Epithelial cell of proximal tubule (primary cell): ENCODE data around the gene THOC3. TPM values are rescaled to one million over a fixed set of nuclear protein-coding genes. Genes with fewer than 3 reads are reported as not detected.
"Not testable (repeated sequence)": the region's sequence is repeated elsewhere in the genome, so short reads cannot be mapped to it uniquely, and the experiment has no call there.

ENCODE experiments used
- DNase-seq: peaks from one replicate; pipeline ENCODE4 v3.0.0-alpha.2; 2011; ENCODE audit warnings: low read depth
- H3K4me3 ChIP-seq: 2 replicates; pipeline ENCODE4 v1.5.1; 2011; ENCODE audit warnings: low read depth, mild to moderate bottlenecking, low read length
- total RNA-seq: library from RNA; depleted of rRNA; stranded (reverse); fragments of >200 nt; gene quantifications from 2 replicates; pipeline ENCODE4 v1.2.3, GENCODE V29; 2015

THOC3 gene, protein sequence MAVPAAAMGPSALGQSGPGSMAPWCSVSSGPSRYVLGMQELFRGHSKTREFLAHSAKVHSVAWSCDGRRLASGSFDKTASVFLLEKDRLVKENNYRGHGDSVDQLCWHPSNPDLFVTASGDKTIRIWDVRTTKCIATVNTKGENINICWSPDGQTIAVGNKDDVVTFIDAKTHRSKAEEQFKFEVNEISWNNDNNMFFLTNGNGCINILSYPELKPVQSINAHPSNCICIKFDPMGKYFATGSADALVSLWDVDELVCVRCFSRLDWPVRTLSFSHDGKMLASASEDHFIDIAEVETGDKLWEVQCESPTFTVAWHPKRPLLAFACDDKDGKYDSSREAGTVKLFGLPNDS
- 75.5 and 148 TPM in 2 replicates for total RNA-seq

DNA sequence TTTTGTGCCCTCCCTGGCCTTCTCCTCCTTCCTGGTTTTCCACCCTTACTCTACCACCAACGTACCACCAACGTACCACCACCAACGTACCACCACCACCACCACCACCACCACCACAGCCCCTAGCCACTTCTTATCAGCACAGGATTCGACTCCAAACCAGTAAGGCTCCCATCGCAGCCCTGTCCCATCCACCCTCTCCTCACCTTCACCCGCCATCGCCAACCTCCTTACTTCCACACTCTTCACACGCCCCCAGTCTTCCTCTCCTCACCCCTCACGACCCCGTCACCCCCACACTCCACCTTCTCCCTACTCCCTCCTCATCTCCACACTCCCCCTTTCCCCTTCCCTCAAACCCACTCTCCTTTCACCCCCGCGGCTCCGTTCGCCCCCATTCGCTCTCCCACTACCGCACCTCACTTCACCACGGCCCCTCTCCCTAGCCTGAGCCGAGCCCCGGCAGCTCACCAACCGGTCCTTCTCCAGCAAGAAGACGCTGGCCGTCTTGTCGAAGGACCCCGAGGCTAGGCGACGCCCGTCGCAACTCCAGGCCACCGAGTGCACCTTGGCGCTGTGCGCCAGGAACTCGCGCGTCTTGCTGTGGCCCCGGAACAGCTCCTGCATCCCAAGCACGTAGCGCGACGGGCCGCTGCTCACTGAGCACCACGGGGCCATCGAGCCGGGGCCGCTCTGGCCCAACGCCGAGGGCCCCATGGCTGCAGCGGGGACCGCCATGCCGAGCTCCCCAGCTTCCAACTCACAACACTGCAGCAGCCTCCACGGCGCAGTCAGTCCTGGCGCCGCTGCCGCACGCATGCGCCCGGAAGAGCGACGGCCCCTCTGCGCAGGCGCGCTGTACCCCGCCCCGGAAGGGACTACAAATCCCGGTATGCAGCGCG is at the start of gene THOC3:
TSS of gene THOC3 (minus strand) at position 845 of the 902 bp plus-strand sequence. CDS start at position 738, 107 bp downstream.
- H3K4me3 ChIP-seq: peak within 1 kb of the TSS; percentile 58
- DNase-seq: not testable (repeated sequence)

DNA sequence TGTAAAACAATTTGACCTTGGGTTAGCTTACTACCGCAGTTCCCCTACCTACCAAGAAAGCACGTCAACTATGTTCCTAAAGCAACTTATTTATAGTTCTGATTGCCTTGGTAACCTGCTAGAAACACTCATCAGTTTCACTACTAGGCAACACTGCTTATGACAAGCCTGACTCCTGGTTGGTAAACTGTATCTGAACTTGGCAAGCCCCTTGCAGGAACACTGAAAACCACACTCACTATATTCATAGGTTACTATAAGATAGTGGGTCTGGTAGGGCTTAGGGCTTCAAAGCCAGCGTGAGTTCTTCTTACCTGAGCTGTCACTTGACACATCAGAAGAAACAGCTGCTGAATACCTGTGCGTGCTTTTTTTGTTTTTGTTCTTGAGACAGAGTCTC is 49.2 kb upstream of the THOC3 start:
- not testable (repeated sequence) for DNase-seq, H3K4me3 ChIP-seq

DNA sequence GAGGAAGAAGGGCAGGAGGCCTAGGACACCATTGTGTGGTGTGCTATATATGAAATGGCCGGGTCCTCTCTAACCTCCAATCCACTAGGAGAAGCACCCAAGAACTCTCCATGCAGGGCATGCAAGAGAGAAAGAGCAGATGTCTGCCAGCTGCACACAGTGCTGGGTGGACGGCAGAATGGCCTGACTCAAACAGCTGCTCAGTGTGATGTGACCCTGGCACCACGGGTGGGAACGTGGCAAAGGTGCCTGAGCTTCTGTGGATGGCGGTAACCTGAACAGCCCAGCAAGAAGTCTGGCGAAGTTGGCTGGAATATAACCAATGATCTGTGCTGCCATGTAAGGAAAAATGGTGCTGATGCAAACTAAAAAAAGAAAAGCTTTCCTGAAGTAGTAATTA is 46.2 kb upstream of the THOC3 start:
- not testable (repeated sequence) for H3K4me3 ChIP-seq, DNase-seq

DNA sequence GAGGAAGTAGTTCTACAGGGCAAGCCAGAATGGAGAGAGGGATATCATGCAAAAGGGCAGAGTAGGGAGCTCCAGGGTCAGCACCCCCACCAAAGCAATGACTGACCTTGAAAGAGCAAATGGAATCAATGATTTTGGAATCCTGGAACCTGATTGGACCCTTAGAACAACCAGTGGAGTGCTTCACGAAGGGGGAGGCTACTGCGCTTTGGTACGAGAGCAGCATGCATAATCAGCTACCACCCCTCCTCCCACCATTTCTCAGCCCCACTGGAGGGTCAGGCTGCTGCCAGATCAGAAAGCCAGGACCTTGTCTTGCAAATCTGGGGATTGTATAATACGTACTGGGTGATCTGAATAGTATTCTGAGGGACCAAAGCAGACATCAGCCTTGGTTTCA is 43.0 kb upstream of the THOC3 start:
- DNase-seq, H3K4me3 ChIP-seq: not testable (repeated sequence)

DNA sequence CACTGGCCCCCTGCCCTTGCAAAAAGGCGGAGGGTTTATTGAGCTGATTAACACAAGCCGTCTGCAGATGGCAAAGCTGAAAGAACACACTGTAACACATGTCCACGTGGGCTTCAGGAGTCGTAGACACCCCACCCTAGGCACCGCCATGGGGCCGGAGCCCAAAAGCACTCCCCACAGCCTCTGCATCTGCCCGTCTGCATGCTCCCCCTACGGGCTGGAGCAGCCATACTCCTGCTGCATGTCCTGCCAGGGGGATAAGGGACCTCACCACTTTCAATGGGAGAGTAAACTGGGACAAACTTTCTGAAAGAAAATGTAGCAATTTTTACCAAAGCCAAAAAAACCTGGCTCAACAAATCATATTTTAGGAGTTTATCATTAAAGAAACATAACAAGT is 42.1 kb upstream of the THOC3 start:
- not testable (repeated sequence) for DNase-seq

DNA sequence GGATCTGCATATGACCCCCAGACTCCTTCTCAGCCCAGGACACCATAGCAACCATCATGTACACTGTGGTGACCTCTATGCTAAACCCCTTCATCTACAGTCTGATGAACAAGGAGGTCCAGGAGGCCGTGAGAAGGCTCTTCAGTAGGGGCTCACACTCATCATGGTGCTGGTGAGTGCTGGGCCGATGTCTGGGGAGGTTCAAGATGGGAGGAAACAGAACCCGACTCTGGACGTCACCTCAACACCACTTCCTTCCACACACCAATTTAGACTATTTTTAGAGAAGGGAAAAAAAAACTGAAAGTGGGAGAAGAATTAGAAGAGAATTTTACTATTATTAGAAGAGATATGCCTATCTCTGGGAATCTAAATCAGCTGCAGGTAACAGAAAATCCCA is 39.1 kb upstream of the THOC3 start:
- not testable (repeated sequence) for H3K4me3 ChIP-seq

More for the DNA sequence above, 42.1 kb upstream of the THOC3 start:
- H3K4me3 ChIP-seq: not testable (repeated sequence)

DNA sequence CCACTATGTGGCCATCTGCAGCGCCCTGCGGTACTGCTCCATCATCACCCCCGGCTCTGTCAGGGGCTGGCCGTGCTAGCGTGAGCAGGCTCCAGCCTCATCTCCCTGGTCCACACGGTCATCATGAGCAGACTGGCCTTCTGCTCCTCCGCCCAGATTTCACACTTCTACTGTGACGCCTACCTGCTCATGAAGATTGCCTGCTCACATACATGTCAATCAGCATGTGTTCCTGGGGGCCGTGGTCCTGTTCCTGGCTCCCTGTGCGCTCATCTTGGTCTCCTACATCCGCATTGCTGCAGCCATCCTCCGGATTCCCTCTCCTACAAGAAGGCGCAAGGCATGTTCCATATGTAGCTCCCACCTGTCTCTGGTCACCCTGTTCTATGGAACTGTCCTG is 38.7 kb upstream of the THOC3 start:
- not testable (repeated sequence) for H3K4me3 ChIP-seq

More for the DNA sequence above, 39.1 kb upstream of the THOC3 start:
- not testable (repeated sequence) for DNase-seq

DNA sequence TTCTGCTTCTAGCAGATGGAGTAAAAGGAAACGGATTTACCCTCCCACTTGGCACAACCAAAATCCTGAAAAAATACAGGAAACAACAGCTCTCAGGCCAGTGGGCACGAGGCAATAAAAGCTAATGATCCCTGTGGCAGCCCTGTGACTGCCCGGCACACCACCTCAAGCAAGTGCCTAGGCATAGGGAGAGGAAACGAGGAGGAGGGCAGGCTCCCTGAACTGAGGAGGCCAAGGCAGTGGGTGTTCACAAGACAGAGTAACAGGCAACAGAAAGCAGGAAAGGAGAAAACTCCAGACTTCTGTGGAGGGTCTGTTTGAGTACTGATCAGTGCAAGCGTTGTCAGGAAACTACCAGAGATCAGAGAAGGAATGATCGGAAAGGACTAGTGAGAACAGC is 29.9 kb upstream of the THOC3 start:
- DNase-seq: not testable (repeated sequence)

More for the DNA sequence above, 38.7 kb upstream of the THOC3 start:
- DNase-seq: not testable (repeated sequence)

DNA sequence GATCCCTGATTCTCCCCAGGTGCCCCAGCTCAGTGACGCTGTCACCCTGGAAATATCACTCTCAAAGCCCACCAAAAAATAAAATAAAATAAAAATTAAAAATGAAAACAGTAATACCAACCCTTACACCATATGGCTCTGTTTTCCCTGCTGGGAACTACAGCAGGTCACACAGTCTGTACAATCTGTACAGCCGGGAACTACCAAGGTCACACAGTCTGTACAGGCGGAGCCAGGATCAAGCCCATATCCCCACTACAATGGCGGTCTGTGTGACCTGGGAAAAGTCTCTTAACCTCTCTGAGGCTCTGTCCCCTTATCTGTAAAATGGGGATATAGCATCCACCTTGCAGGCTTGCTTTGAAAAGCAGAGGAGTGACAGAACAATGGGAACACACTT is 29.4 kb upstream of the THOC3 start:
- DNase-seq, H3K4me3 ChIP-seq: not testable (repeated sequence)

More for the DNA sequence above, 29.9 kb upstream of the THOC3 start:
- H3K4me3 ChIP-seq: not testable (repeated sequence)

DNA sequence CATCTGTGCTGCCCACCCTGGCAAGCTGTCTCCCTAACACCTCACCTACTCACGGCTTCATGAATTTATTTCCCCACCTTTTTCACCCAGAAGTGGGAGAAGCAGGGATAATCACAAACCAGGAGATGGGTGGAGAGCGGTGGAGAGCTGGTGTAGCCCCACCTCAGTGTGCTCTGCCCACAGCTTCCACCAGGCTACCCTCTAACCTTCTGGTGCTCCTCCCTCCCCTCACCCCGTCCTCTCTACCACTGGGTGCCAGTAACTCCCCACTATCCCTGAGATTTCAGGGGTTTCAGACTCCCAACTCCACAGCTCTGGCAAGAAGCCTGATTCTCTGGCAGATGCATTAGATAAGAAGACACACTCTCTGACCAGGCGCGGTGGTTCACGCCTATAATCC is 28.7 kb upstream of the THOC3 start:
- DNase-seq: not testable (repeated sequence)

DNA sequence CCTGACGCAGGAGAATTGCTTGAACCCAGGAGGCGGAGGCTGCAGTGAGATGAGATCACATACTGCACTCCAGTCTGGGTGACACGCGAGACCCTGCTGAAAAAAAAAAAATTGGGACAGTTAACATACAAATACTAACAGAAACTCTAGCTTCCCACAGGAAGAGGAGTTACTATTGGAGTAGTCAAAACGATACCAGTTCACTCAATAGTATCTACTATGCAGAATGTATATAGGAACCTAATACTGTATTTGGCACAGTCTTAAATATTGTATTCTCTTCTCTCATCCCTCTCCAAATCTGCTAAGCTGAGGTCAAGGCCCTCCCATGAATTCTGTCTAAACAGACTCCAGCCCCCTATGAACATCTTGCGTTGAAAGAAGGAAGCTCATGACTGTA is 27.4 kb upstream of the THOC3 start:
- not testable (repeated sequence) for DNase-seq, H3K4me3 ChIP-seq

More for the DNA sequence above, 28.7 kb upstream of the THOC3 start:
- not testable (repeated sequence) for H3K4me3 ChIP-seq

DNA sequence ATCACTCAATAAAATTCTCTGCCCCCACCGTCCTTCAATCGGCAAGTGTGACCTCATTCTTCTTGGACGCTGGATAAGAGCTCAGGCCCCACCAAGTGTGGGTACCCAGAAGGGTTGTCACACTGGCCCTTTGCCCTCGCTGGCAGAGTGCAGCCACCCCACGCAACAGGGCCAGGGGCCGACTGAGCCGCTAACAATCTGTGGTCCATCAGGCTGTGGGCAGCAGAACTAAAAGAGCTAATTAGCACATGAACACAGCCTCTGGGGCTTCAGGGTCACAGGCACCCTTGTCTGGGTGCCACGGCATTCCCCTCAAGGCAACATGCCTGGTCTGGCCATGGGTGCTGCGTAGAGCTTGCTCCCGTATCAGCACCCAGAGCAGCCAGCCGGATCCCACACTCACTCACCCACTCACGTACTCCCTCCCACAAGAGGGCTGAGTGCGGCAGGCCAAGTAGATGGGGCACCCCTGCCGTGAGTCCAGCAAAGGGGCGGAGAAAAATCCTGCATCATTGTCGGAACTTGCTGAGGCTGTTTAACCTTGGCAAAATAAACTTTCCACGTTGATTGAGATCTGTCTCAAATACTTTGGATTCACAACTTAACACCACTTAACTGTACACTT is 11.4 kb upstream of the THOC3 start:
- not testable (repeated sequence) for DNase-seq, H3K4me3 ChIP-seq

DNA sequence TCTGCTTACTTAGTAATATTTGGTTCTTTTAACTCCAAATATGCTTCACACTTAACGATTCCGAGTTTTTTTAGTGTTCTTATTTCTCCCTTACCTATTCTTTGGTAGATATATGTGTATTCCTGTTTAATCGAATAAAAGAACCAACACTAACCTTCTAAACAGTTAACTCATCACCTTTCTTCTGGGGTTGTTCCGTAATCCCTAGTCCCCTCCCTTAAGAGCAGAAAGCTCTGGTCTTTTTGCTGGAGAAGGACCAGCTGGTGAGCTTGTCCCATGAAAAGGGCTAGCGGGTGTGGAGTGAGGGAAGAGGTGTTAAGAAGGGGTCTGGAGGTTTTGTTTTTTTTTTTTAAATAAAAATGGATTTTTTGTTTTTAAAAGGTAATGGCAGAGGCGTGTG is 266 bp upstream of the THOC3 start:
- peak overlapping the region; percentile 47 for H3K4me3 ChIP-seq
- not testable (repeated sequence) for DNase-seq

DNA sequence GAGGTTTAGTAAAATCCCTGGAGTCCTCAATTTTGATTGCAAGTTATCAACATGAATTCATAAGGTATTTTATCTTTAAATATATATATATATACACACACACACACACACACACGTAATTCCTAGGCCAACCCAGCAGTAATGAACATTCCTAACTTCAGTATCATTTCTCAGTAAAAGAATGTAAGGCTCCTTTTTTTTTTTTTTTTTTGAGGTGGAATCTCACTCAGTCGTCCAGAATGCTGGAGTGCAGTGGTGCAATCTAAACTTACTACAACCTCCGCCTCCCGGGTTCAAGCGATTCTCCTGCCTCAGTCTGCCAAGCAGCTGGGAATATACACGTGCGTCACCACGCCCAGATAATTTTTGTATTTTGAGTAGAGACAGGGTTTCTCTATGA is 5.8 kb downstream of the THOC3 start:
- DNase-seq, H3K4me3 ChIP-seq: not testable (repeated sequence)

DNA sequence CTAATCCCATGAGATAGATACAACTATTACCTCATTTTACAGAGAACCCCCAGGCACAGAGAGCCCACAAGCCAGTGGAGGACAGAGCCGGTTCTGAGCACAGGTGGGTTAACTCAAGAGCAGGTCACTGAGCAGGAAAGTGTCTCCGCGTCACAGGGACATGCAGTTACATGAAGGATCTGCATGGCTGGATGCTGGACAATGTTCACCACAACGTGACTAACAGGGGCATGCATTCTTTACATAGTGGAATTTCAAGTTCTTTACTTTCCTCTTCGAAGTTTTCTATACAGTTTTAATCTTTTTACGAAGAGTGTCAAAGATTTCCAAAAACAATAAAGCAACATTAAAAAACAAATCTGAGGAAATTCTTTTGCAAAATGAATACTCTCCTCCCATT is 7.9 kb downstream of the THOC3 start:
- DNase-seq, H3K4me3 ChIP-seq: not testable (repeated sequence)

DNA sequence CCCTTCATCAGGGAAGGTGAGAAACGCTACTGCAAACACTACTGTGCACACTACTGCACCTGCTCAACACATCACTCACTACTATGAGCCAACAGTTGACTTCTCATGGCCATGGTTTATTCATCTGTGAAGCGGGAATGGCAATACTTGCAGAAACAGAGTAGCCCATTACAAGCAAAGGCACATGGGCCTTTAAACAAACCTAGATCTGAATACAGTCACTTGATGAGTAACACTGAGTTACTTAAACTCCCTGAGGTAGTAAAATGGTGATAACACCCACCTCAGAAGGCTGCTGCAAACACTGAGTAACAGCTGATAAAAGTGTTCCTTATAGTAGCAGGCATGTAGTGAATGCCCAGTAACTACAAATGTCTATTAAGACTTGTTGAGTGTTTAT is 9.6 kb downstream of the THOC3 start:
- not testable (repeated sequence) for DNase-seq, H3K4me3 ChIP-seq

DNA sequence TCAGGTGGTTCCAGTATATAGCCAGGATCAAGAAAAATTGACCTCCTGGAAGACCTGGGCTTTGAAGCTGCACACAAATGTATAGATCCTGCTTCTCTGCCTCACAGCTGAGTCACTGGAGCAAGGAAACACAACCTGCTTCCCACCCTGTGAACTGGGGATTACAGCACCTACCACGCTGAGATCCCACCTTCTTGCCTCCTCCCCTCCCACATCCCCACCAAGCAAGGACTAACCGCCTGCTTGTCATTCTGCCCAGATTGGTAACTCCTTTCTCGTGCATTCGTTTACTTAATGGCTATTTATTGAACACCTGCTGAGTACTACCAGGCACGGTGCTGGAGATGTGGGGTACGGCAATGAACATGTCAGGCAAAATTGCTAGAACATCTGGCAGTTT is 14.0 kb downstream of the THOC3 start:
- H3K4me3 ChIP-seq, DNase-seq: not testable (repeated sequence)

DNA sequence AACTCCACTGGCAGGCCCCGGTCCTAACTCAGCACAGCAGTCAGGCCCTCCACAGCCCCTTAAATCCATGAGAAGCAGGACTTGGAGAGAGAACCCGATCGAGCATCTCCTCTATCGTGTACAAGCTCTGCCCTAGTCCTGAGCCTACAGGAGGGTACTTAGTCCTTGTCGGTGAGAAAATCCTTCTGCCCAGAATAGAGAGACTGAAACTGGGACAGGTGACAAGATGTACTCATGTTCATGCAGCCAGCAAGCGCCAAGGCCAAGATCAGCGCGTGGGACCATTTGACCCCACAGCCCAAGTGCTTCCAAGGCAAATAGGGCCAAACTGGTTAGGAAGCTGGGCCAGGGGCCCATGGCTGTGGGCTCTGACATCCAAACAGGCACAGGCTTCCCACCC is 15.3 kb downstream of the THOC3 start:
- DNase-seq, H3K4me3 ChIP-seq: not testable (repeated sequence)
